DND-41 (cell line): Measurements from ENCODE around the gene MYH13.

Experiments used
- CTCF ChIP-seq: IDR thresholded peaks from 2 replicates; pipeline ENCODE4 v1.5.1; 2012; ENCODE audit warnings: borderline replicate concordance, low read length, moderate library complexity, mild to moderate bottlenecking; ENCODE audit not compliant: poor library complexity, severe bottlenecking; ENCODE audit errors: extremely low read depth
- EZH2 ChIP-seq: IDR thresholded peaks from 3 replicates; pipeline ENCODE4 v1.6.1; 2012; ENCODE audit warnings: borderline replicate concordance, low read depth, mild to moderate bottlenecking, moderate library complexity, low read length, inconsistent platforms; ENCODE audit not compliant: severe bottlenecking

GRCh38 chr17:10297691-10298090 lies 75.1 kb downstream of the MYH13 start:
- TF ChIP-seq CTCF (no peak), EZH2 (no peak)
